HTR-8/SVneo (cell line): ENCODE data around the gene IARS1.

Experiments
- DNase-seq: peaks from one replicate; pipeline ENCODE4 v3.0.0; 2011; ENCODE audit warnings: low spot score, mixed read lengths; ENCODE audit not compliant: insufficient read length
- FAIRE-seq: peaks from 2 replicates; lab custom pipeline; 2011; peaks lifted over from hg19 to GRCh38; lab: Jason Lieb, UNC

The IARS1 gene

GRCh38 chr9:92297611-92298010, 4.1 kb upstream of the IARS1 start:
- DNase-seq (no peak), FAIRE-seq (no peak)

- DNase-seq (no peak), FAIRE-seq (no peak)
Measured at GRCh38 chr9:92295827-92296258, 2.3 kb upstream of the IARS1 start.

- no peak for DNase-seq
- FAIRE-seq = no peak
Measured at GRCh38 chr9:92295240-92295790, 1.8 kb upstream of the IARS1 start.

- DNase-seq = no peak
- no peak for FAIRE-seq
Measured at GRCh38 chr9:92294297-92294676, 790 bp upstream of the IARS1 start.

- FAIRE-seq (no peak), DNase-seq (no peak)
Measured at GRCh38 chr9:92293075-92293354, 482 bp downstream of the IARS1 start.

GRCh38 chr9:92292338-92293074, 991 bp downstream of the IARS1 start:
- FAIRE-seq (no peak), DNase-seq (peak; percentile 2)

- FAIRE-seq (no peak), DNase-seq (no peak)
Measured at GRCh38 chr9:92291577-92291976, 1.9 kb downstream of the IARS1 start.

GRCh38 chr9:92290785-92291429, 2.6 kb downstream of the IARS1 start:
- DNase-seq (no peak), FAIRE-seq (no peak)

- DNase-seq (no peak), FAIRE-seq (no peak)
Measured at GRCh38 chr9:92289708-92290390, 3.6 kb downstream of the IARS1 start.

- no peak for DNase-seq
- FAIRE-seq = no peak
Measured at GRCh38 chr9:92279302-92279701, 14.2 kb downstream of the IARS1 start.

GRCh38 chr9:92278110-92278509, 15.4 kb downstream of the IARS1 start:
- no peak for FAIRE-seq
- DNase-seq = no peak

GRCh38 chr9:92276331-92277032, 17.0 kb downstream of the IARS1 start:
- FAIRE-seq (no peak), DNase-seq (no peak)

GRCh38 chr9:92275541-92275940, 18.0 kb downstream of the IARS1 start:
- FAIRE-seq (no peak), DNase-seq (no peak)

- no peak for FAIRE-seq
Measured at GRCh38 chr9:92270511-92270910, 23.0 kb downstream of the IARS1 start.

GRCh38 chr9:92266486-92266885, 27.0 kb downstream of the IARS1 start:
- DNase-seq (no peak), FAIRE-seq (no peak)

More at GRCh38 chr9:92270511-92270910, 23.0 kb downstream of the IARS1 start:
- no peak for DNase-seq

- no peak for DNase-seq
- no peak for FAIRE-seq
Measured at GRCh38 chr9:92265154-92265553, 28.3 kb downstream of the IARS1 start.

GRCh38 chr9:92263131-92263530, 30.4 kb downstream of the IARS1 start:
- FAIRE-seq (no peak), DNase-seq (no peak)

GRCh38 chr9:92257327-92257726, 36.2 kb downstream of the IARS1 start:
- DNase-seq (no peak), FAIRE-seq (no peak)

- DNase-seq = no peak
- FAIRE-seq = no peak
Measured at GRCh38 chr9:92254381-92255337, 38.8 kb downstream of the IARS1 start.

GRCh38 chr9:92253656-92254055, 39.8 kb downstream of the IARS1 start:
- DNase-seq = no peak
- no peak for FAIRE-seq
